Measurements from ENCODE around the gene MRPS5.
"Not testable (repeated sequence)": the region's sequence is repeated elsewhere in the genome, so short reads cannot be mapped to it uniquely, and the experiment has no call there.

MRPS5 gene

DNA sequence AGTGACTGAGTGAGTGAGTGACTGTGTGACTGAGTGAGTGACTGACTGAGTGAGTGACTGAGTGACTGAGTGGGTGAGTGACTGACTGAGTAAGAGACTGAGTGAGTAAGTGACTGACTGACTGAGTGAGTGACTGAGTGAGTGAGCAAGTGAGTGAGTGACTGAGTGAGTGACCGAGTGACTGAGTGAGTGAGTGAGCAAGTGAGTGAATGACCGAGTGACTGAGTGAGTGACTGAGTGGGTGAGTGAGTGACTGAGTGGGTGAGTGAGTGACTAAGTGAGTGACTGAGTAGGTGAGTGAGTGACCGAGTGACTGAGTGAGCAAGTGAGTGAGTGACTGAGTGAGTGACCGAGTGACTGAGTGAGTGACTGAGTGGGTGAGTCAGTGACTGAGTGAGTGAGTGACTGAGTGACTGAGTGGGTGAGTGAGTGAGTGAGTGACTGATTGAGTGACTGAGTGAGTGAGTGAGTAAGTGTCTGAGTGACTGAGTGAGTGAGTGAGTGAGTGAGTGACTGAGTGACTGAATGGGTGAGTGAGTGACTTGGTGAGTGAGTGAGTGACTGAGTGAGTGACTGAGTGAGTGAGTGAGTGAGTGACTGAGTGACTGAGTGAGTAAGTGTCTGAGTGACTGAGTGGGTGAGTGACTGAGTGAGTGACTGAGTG, 82.8 kb downstream of the MRPS5 start:
- DNase-seq (ENCODE audit: low read depth in 2 of 2), result no peak
- no peak overlapping the region for H3K4me3 ChIP-seq (replicated peaks in 1 of 2; ENCODE audit: low read depth in 2 of 2, low read length in 2 of 2)
- TF ChIP-seq, protein P1, sequence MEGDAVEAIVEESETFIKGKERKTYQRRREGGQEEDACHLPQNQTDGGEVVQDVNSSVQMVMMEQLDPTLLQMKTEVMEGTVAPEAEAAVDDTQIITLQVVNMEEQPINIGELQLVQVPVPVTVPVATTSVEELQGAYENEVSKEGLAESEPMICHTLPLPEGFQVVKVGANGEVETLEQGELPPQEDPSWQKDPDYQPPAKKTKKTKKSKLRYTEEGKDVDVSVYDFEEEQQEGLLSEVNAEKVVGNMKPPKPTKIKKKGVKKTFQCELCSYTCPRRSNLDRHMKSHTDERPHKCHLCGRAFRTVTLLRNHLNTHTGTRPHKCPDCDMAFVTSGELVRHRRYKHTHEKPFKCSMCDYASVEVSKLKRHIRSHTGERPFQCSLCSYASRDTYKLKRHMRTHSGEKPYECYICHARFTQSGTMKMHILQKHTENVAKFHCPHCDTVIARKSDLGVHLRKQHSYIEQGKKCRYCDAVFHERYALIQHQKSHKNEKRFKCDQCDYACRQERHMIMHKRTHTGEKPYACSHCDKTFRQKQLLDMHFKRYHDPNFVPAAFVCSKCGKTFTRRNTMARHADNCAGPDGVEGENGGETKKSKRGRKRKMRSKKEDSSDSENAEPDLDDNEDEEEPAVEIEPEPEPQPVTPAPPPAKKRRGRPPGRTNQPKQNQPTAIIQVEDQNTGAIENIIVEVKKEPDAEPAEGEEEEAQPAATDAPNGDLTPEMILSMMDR (IDR thresholded peaks at IDR 0.05; ENCODE audit: low read depth, low read length), result no peak

DNA sequence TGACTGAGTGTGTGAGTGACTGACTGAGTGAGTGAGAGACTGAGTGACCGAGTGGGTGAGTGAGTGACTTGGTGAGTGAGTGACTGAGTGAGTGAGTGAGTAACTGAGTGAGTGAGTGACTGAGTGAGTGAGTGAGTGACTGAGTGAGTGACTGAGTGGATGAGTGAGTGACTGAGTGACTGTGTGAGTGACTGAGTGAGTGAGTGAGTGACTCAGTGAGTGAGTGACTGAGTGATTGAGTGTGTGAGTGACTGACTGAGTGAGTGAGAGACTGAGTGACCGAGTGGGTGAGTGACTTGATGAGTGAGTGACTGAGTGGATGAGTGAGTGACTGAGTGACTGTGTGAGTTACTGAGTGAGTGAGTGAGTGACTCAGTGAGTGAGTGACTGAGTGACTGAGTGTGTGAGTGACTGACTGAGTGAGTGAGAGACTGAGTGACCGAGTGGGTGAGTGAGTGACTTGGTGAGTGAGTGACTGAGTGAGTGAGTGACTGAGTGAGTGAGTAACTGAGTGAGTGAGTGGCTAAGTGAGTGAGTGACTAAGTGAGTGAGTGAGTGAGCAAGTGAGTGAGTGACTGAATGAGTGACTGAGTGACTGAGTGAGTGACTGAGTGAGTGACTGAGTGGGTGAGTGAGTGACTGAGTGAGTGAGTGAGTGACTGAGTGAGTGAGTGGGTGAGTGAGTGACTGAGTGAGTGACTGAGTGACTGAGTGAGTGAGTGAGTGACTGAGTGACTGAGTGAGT, 83.6 kb downstream of the MRPS5 start:
- H3K4me3 ChIP-seq (replicated peaks in 1 of 2; ENCODE audit: low read depth in 2 of 2, low read length in 2 of 2); DNase-seq (ENCODE audit: low read depth in 2 of 2): not testable (repeated sequence)

DNA sequence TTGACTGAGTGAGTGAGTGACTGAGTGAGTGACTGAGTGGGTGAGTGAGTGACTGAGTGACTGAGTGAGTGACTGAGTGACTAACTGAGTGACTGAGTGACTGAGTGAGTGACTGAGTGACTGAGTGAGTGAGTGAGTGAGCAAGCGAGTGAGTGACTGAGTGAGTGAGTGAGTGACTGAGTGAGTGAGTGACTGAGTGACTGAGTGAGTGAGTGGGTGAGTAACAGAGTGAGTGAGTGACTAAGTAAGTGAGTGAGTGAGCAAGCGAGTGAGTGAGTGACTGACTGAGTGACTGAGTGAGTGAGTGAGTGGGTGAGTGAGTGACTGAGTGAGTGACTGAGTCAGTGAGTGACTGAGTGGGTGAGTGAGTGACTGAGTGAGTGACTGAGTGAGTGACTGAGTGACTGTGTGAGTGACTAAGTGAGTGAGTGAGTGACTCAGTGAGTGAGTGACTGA, 84.2 kb downstream of the MRPS5 start:
- H3K4me3 ChIP-seq (replicated peaks in 1 of 2; ENCODE audit: low read depth in 2 of 2, low read length in 2 of 2), result no peak overlapping the region
- no peak for DNase-seq (ENCODE audit: low read depth in 2 of 2)
- TF ChIP-seq, protein P1 (IDR thresholded peaks at IDR 0.05; ENCODE audit: low read depth, low read length), result no peak

DNA sequence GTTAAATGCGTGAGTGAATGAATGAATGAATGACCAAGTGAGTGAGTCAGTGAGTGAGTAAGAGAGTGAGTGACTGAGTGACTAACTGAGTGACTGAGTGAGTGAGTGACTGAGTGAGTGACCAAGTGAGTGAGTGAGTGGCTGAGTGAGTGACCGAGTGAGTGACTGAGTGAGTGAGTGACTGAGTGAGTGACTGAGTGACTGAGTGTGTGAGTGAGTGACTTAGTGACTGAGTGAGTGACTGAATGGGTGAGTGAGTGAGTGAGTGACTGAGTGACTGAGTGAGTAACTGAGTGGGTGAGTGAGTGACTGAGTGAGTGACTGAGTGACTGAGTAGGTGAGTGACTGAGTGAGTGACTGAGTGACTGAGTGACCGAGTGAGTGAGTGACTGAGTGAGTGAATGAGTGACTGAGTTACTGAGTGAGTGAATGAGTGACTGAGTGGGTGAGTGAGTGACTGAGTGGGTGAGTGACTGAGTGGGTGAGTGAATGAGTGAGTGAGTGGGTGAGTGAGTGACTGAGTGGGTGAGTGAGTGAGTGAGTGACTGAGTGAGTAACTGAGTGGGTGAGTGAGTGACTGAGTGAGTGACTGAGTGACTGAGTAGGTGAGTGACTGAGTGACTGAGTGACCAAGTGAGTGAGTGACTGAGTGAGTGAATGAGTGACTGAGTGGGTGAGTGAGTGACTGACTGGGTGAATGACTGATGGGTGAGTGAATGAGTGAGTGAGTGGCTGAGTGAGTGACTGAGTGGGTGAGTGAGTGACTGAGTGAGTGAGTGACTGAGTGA, 84.8 kb downstream of the MRPS5 start:
- TF ChIP-seq, protein P1 (IDR thresholded peaks at IDR 0.05; ENCODE audit: low read depth, low read length), result no peak
- no peak overlapping the region for H3K4me3 ChIP-seq (replicated peaks in 1 of 2; ENCODE audit: low read depth in 2 of 2, low read length in 2 of 2)
- DNase-seq (ENCODE audit: low read depth in 2 of 2), result no peak
